ENCODE results near the gene DNAJB14.

Gene DNAJB14

DNA sequence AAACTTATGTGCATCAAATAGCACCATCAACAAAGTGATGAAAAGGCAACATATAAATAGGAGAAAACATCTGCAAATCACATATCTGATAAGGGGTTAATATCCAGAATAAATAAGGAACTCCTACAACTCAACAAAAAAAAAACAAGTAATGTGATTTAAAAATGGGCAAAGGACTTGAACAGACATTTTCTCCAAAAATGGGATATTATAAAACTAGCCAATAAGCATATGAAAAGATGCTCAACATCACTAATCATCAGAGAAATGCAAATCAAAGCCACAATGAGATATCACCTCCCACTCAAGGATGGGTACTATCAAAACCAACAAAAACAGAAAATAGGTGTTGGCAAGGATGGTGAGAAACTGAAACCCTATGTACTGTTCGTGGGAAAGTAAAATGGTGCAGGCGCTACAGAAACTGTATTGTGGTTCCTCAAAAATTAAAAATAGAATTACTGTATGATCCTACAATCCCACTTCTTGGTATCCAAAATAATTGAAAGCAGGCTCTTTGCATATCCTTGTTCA is 2.4 kb downstream of the DNAJB14 start:
- no peaks in the 10 kb centered on the region for H3K9me3 ChIP-seq (ENCODE audit: control insufficient read depth, insufficient read depth, low read depth, low read length)
- H3K9ac ChIP-seq (ENCODE audit: low read length): no peak overlapping the region
- no peak overlapping the region for H3K4me3 ChIP-seq (ENCODE audit: low read depth, low read length)
- peaks cover 17% of the 10 kb centered on the region for H3K36me3 ChIP-seq (ENCODE audit: control insufficient read depth, insufficient read depth, low read length)
- no peak overlapping the region for H3K27ac ChIP-seq (ENCODE audit: low read depth, low read length)
- peaks cover 22% of the 10 kb centered on the region for H3K4me1 ChIP-seq (ENCODE audit: control insufficient read depth, insufficient read depth, low read length)
- no peaks in the 10 kb centered on the region for H3K27me3 ChIP-seq (ENCODE audit: control insufficient read depth, insufficient read depth, low read length)

DNA sequence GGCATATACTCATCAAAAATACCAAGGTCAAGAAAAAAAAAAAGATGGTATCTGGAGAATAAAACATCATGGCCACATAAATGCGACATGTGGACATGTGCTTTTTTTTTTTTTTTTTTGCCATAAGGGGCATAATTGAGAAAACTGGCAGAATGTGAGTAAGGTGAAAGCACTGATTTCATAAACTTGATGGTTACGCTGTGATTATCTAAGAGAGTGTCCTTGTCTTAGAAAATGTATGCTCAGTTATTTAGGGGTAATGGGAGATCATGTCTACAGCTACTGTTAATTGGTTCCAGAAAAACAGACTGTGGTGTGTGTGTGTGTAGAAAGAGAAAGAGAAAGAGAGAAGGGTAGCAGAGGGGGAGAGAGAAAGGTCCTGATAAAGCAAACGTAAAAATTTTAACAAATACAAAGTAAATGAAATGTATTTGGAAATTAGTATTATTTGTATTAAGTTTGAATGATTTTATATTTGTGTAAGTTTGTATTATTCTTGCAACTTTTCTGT is 8.1 kb downstream of the DNAJB14 start:
- Histone ChIP-seq H3K27ac (ENCODE audit: low read depth, low read length) (no peak overlapping the region), H3K9ac (ENCODE audit: low read length) (no peak overlapping the region), H3K27me3 (ENCODE audit: control insufficient read depth, insufficient read depth, low read length) (no peaks in the 10 kb centered on the region), H3K36me3 (ENCODE audit: control insufficient read depth, insufficient read depth, low read length) (peaks cover 12% of the 10 kb centered on the region), H3K4me1 (ENCODE audit: control insufficient read depth, insufficient read depth, low read length) (no peaks in the 10 kb centered on the region), H3K9me3 (ENCODE audit: control insufficient read depth, insufficient read depth, low read depth, low read length) (peaks cover 11% of the 10 kb centered on the region; the same call in 1 of the 2 replicates), H3K4me3 (ENCODE audit: low read depth, low read length) (no peak overlapping the region)

DNA sequence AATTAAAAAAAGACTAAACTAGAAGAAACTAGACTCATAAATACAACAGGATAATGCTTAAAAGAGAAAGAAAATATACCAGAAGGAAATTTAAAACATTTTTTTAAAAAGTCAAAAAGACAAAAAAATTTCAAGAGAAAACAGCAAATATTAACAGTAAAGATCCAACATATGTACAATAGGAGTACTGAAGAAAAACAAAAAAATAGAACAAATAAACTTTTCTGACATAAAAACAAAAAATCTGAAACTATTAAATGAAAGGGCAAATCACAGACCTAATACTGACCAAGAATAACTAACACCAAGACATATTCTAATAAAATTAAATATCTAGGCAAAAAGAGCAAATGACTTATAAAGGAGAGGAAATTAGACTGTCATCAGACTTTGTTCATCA is 11.5 kb downstream of the DNAJB14 start:
- Histone ChIP-seq H3K4me3 (ENCODE audit: low read depth, low read length) (no peak overlapping the region), H3K36me3 (ENCODE audit: control insufficient read depth, insufficient read depth, low read length) (peaks cover 18% of the 10 kb centered on the region), H3K9ac (ENCODE audit: low read length) (no peak overlapping the region), H3K27ac (ENCODE audit: low read depth, low read length) (no peak overlapping the region), H3K27me3 (ENCODE audit: control insufficient read depth, insufficient read depth, low read length) (no peaks in the 10 kb centered on the region), H3K4me1 (ENCODE audit: control insufficient read depth, insufficient read depth, low read length) (no peaks in the 10 kb centered on the region), H3K9me3 (ENCODE audit: control insufficient read depth, insufficient read depth, low read depth, low read length) (peaks cover 11% of the 10 kb centered on the region; the same call in 1 of the 2 replicates)

DNA sequence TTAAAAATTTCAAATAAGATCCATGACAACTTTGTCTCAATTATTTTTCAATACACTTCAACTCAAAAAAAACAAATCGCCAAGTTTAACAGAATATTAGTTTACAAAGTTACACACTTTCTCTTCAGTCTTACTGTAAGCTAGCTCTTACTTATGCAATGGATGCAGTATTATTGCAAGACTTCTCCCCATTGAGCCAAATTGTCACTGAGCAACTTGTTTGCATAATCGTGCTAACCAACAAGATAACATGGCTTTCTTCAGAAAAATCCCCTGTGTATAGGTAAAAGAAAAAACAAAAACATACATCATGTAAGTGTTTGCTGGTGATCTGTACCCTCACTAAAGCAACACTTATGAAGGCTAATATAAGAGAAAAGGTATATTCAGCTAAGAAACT is 18.9 kb downstream of the DNAJB14 start:
- Histone ChIP-seq H3K27me3 (ENCODE audit: control insufficient read depth, insufficient read depth, low read length) (no peaks in the 10 kb centered on the region), H3K9ac (ENCODE audit: low read length) (no peak overlapping the region), H3K36me3 (ENCODE audit: control insufficient read depth, insufficient read depth, low read length) (peaks cover 24% of the 10 kb centered on the region), H3K4me3 (ENCODE audit: low read depth, low read length) (no peak overlapping the region), H3K4me1 (ENCODE audit: control insufficient read depth, insufficient read depth, low read length) (no peaks in the 10 kb centered on the region), H3K9me3 (ENCODE audit: control insufficient read depth, insufficient read depth, low read depth, low read length) (no peaks in the 10 kb centered on the region), H3K27ac (ENCODE audit: low read depth, low read length) (no peak overlapping the region)

DNA sequence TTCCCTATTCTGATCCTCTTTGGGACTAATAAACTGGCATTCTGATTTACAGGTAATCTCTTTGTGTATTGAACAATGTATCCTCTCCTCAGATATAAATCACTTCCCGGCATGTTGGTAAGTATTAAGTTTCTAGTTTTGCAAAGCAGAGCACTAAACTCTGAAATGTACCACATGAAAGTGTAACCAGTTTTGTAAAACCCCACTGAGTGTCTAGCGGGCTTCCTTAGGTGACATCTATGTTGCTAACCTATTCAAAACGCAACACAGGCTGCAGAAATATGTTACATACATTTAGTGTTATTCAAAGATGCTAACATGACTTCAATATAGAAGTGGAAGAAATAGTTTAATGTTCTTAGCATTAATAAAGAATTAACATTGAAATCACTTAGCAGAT is 25.2 kb downstream of the DNAJB14 start:
- no peak overlapping the region for H3K9ac ChIP-seq (ENCODE audit: low read length)
- H3K27ac ChIP-seq (ENCODE audit: low read depth, low read length): no peak overlapping the region
- H3K27me3 ChIP-seq (ENCODE audit: control insufficient read depth, insufficient read depth, low read length): no peaks in the 10 kb centered on the region
- no peak overlapping the region for H3K4me3 ChIP-seq (ENCODE audit: low read depth, low read length)
- no peaks in the 10 kb centered on the region for H3K9me3 ChIP-seq (ENCODE audit: control insufficient read depth, insufficient read depth, low read depth, low read length)
- H3K36me3 ChIP-seq (ENCODE audit: control insufficient read depth, insufficient read depth, low read length): peaks cover 39% of the 10 kb centered on the region
- H3K4me1 ChIP-seq (ENCODE audit: control insufficient read depth, insufficient read depth, low read length): no peaks in the 10 kb centered on the region

DNA sequence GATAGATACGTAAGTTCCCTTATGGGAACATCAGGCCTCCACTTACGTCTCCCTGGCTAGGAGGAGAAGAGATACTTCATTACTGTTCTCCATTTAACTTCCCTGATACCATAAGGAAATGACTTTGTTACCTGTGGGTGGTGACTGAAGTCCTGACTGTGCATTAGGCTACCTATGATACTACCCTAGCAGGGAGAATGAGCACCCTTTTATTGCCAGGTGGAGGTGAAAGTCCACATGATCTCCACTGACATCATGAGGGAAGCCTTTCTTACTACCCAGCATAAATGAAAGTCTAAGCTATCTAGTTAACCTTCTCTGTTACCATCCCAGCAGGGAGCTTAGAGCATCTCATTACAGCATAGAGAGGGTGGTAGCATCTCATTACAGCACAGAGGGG is 27.8 kb downstream of the DNAJB14 start:
- no peaks in the 10 kb centered on the region for H3K27me3 ChIP-seq (ENCODE audit: control insufficient read depth, insufficient read depth, low read length)
- no peak overlapping the region for H3K9ac ChIP-seq (ENCODE audit: low read length)
- H3K4me3 ChIP-seq (ENCODE audit: low read depth, low read length): no peak overlapping the region
- H3K9me3 ChIP-seq (ENCODE audit: control insufficient read depth, insufficient read depth, low read depth, low read length): no peaks in the 10 kb centered on the region
- H3K27ac ChIP-seq (ENCODE audit: low read depth, low read length): no peak overlapping the region
- no peaks in the 10 kb centered on the region for H3K4me1 ChIP-seq (ENCODE audit: control insufficient read depth, insufficient read depth, low read length)
- H3K36me3 ChIP-seq (ENCODE audit: control insufficient read depth, insufficient read depth, low read length): peaks cover 39% of the 10 kb centered on the region

DNA sequence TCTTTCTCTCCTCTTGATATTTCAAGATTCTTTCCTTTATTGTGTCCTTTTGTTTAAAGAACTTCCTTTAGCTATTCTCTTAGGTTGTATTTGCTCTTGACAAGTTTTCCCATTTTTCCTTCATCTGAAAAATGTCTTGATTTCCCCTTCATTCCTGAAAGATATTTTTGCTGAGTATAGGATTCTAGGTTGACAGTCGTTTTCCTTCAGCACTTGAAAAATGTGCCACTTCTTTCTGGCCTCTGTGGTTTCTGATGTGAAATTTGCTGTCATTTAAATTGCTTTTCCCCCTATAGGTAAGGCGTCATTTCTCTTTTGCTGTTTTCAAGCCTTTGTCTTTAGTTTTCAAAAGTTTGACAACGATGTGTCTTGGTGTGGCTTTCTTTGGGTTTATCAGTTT is 28.8 kb downstream of the DNAJB14 start:
- no peak overlapping the region for H3K9ac ChIP-seq (ENCODE audit: low read length)
- H3K9me3 ChIP-seq (ENCODE audit: control insufficient read depth, insufficient read depth, low read depth, low read length): no peaks in the 10 kb centered on the region
- H3K27ac ChIP-seq (ENCODE audit: low read depth, low read length): no peak overlapping the region
- H3K4me1 ChIP-seq (ENCODE audit: control insufficient read depth, insufficient read depth, low read length): no peaks in the 10 kb centered on the region
- no peaks in the 10 kb centered on the region for H3K27me3 ChIP-seq (ENCODE audit: control insufficient read depth, insufficient read depth, low read length)
- H3K4me3 ChIP-seq (ENCODE audit: low read depth, low read length): no peak overlapping the region
- H3K36me3 ChIP-seq (ENCODE audit: control insufficient read depth, insufficient read depth, low read length): peaks cover 40% of the 10 kb centered on the region

DNA sequence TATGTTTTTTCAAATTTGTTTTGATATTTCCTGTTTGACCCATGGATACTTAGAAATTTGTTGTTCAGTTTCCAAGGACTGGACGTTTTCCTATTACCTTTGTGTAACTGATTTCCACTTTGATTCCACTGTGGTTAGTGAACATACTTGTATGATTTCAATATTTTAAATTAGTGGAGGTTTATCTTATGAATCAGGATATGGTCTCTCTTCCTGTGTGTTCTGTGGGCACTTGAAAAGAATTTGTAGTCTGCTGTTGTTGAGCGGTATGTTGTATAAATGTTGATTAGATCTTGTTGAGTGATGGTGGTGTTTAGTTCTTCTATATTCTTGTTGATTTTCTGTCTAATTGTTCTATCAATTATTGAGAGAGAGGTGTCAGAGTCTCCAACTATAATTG is 31.0 kb downstream of the DNAJB14 start:
- H3K4me3 ChIP-seq (ENCODE audit: low read depth, low read length): no peak overlapping the region
- H3K4me1 ChIP-seq (ENCODE audit: control insufficient read depth, insufficient read depth, low read length): no peaks in the 10 kb centered on the region
- peaks cover 24% of the 10 kb centered on the region for H3K36me3 ChIP-seq (ENCODE audit: control insufficient read depth, insufficient read depth, low read length)
- H3K9ac ChIP-seq (ENCODE audit: low read length): no peak overlapping the region
- no peaks in the 10 kb centered on the region for H3K9me3 ChIP-seq (ENCODE audit: control insufficient read depth, insufficient read depth, low read depth, low read length)
- H3K27ac ChIP-seq (ENCODE audit: low read depth, low read length): no peak overlapping the region
- no peaks in the 10 kb centered on the region for H3K27me3 ChIP-seq (ENCODE audit: control insufficient read depth, insufficient read depth, low read length)

DNA sequence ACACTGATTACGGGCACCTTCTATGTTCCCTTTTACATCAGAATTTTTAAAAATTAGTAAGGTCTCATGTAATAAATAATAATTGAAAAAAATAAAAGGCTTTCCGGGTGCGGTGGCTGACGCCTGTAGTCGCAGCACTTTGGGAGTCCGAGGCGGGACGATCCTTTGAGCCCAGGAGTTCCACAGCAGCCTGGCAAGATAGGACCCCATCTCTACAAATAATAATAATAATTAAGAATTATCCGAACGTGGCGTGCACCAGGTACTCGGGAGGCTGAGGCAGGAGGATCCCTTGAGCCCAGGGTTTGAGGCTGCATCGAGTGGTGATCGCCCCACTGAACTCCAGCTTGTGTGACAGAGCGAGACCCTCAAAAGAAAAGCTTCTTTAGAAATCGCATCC is 51.4 kb downstream of the DNAJB14 start:
- Histone ChIP-seq H3K36me3 (ENCODE audit: control insufficient read depth, insufficient read depth, low read length) (no peaks in the 10 kb centered on the region), H3K9me3 (ENCODE audit: control insufficient read depth, insufficient read depth, low read depth, low read length) (no peaks in the 10 kb centered on the region), H3K27ac (ENCODE audit: low read depth, low read length) (0 out of 2 replicates have a peak overlapping the region, but pooled peaks have one; percentile 66), H3K27me3 (ENCODE audit: control insufficient read depth, insufficient read depth, low read length) (no peaks in the 10 kb centered on the region), H3K4me3 (ENCODE audit: low read depth, low read length) (peak overlapping the region; percentile 98), H3K9ac (ENCODE audit: low read length) (peak overlapping the region; percentile 81), H3K4me1 (ENCODE audit: control insufficient read depth, insufficient read depth, low read length) (no peaks in the 10 kb centered on the region)

DNA sequence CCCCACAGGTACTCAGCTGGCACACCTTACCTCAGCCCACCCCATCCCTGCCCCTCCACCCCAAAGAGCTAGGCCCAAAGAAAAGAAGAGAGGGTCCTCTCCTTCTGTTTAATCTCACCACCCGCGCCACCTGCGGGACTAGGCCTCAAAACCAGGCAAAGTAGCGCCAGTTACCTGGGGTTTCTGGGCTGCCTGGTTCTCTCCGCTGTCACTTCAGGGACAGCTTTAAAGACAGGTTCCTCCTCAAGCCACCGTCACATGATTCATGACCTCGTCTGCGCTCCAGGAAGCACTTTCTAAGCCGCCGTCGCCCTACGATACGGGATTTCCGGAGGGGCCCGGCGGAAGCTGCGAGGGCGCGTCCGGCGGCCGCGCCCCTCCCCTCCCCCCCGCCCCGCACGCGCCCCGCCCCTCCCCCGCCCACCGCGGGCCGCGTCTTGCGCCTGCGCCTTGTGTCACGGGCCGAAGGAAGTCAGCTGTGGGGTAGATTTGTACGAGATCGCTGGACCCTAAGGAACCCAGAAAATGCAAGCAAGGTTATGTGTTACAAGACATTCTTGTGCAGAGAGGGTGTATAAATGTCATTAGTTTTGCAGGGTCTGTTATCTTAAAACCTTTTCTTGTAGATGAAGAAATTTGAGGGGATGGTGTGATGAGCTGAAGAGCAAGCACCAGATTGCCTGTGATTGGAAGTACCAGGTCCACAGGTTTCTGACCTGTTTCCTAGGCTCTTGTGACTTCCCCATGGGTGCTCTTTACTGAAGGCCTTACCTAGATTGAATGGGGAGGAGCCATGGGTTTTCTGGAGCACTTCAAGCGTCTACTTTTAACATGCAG is 52.0 kb downstream of the DNAJB14 start, which contains the start of gene LAMTOR3:
Gene LAMTOR3, minus strand, starts transcription at position 267 of the 837 bp plus-strand sequence. CDS start 464 bp downstream, outside the sequence.
- peak within 1 kb of the TSS; percentile 66; the same call in 1 of the 2 replicates for H3K27ac ChIP-seq (ENCODE audit: low read depth, low read length)
- H3K4me1 ChIP-seq (ENCODE audit: control insufficient read depth, insufficient read depth, low read length): no peaks in the 10 kb centered on the region
- no peaks in the 10 kb centered on the region for H3K27me3 ChIP-seq (ENCODE audit: control insufficient read depth, insufficient read depth, low read length)
- peak within 1 kb of the TSS; percentile 98 for H3K4me3 ChIP-seq (ENCODE audit: low read depth, low read length)
- H3K9me3 ChIP-seq (ENCODE audit: control insufficient read depth, insufficient read depth, low read depth, low read length): no peaks in the 10 kb centered on the region
- peak within 1 kb of the TSS; percentile 81 for H3K9ac ChIP-seq (ENCODE audit: low read length)
- peaks cover 2% of the 10 kb centered on the region; the same call in 1 of the 2 replicates for H3K36me3 ChIP-seq (ENCODE audit: control insufficient read depth, insufficient read depth, low read length)

DNA sequence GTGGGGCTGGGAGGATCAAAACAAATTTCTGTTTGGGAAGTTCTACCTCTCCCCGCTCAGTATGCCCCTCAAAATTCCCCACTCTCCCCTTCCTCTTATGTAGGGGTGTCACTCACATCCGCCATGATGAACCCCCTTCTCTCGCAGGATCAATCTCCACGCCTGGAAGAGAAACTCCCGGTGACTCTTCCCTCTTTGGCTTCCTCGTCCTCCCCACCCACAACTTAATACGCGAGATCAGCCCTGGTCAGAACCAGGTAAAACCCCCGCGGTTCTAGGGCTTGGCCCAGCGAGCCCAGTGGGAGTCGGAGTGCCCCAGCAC is 52.6 kb downstream of the DNAJB14 start:
- Histone ChIP-seq H3K4me3 (ENCODE audit: low read depth, low read length) (peak overlapping the region; percentile 89), H3K4me1 (ENCODE audit: control insufficient read depth, insufficient read depth, low read length) (no peaks in the 10 kb centered on the region), H3K9me3 (ENCODE audit: control insufficient read depth, insufficient read depth, low read depth, low read length) (no peaks in the 10 kb centered on the region), H3K9ac (ENCODE audit: low read length) (peak overlapping the region; percentile 75), H3K27me3 (ENCODE audit: control insufficient read depth, insufficient read depth, low read length) (no peaks in the 10 kb centered on the region), H3K27ac (ENCODE audit: low read depth, low read length) (peak overlapping the region; percentile 20; the same call in 1 of the 2 replicates), H3K36me3 (ENCODE audit: control insufficient read depth, insufficient read depth, low read length) (peaks cover 3% of the 10 kb centered on the region; the same call in 1 of the 2 replicates)
